Caki2 (cell line): ENCODE measurements around the gene CETN2. TPM values are rescaled to one million over a fixed set of nuclear protein-coding genes. Genes with fewer than 3 reads are reported as not detected.

ENCODE experiments used
- total RNA-seq: library from RNA; depleted of rRNA; stranded (reverse); fragments of >200 nt; shearing (Covaris generic); gene quantifications from 2 replicates; pipeline ENCODE4 v1.2.3, GENCODE V29; 2014; ENCODE audit warnings: low replicate concordance; rRNA removed

CETN2 gene
- total RNA-seq, 1 experiment from 2014 or later, result 76.6 TPM

Other genes starting within 250 kb of the CETN2 start
- gene GABRQ, start 192.9 kb downstream of the CETN2 start, total RNA-seq, result 0.30 and 0.81 TPM in 2 replicates
- not detected in 2 replicates for gene MAGEA3, start 132.0 kb downstream of the CETN2 start, total RNA-seq
- not detected in 2 replicates for gene CSAG2, start 121.5 kb downstream of the CETN2 start, total RNA-seq
- not detected in 2 replicates for gene MAGEA2B, start 116.1 kb downstream of the CETN2 start, total RNA-seq
- not detected in 2 replicates for gene CSAG1, start 97.0 kb downstream of the CETN2 start, total RNA-seq
- not detected in 2 replicates for gene MAGEA12, start 97.0 kb downstream of the CETN2 start, total RNA-seq
- gene MAGEA2, start 76.9 kb downstream of the CETN2 start, total RNA-seq, result not detected in 2 replicates
- gene CSAG3, start 71.5 kb downstream of the CETN2 start, total RNA-seq, result not detected in 2 replicates
- not detected in 2 replicates for gene MAGEA6, start 61.1 kb downstream of the CETN2 start, total RNA-seq
- 32.1 and 33.7 TPM in 2 replicates for gene NSDHL, start 306 bp upstream of the CETN2 start, total RNA-seq
- 6.0 and 7.2 TPM in 2 replicates for gene ZNF185, start 67.3 kb upstream of the CETN2 start, total RNA-seq
- not detected in 2 replicates for gene PNMA5, start 163.4 kb upstream of the CETN2 start, total RNA-seq
- 0.30 TPM in 1 of 2 replicates, not detected in the other for gene PNMA3, start 225.7 kb upstream of the CETN2 start, total RNA-seq
- 6.1 and 11.8 TPM in 2 replicates for gene PNMA6A, start 241.7 kb upstream of the CETN2 start, total RNA-seq